ENCODE data around the gene SPRR5.
A peak's percentile ranks its signal among the peaks of the same experiment; 100 is the strongest.

SPRR5 gene

DNA sequence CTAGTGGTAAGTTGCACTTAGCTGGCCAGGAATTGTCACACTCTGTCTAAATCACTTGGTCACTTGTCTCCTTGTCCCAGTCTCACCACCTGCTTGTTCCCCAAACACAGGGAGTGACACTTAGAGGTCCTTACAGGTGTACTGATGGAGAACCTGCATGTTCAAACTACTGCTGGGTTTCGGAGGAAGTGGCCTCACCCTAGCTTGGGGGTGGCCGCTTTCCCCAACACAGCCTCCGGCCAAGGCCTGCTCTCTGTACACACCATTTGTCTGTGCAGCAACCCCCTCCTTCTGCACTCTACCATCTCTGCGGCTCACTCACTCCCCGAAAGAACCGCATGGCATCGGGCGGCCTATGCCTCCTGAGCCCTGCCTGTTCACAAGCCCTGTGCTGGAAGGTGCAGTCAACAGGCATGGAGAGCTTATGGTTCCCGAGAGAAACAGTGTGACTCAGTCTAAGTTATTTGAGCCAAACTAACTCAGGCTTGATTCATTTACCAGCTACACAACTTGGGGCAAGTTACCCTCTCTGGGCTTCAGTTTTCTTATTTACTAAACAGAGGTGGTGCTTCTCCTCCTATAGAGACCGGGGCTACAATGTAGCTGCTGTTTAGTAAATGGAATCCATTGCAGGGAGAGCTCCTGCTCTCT lies 12.9 kb downstream of the SPRR5 start:
- Histone ChIP-seq H3K4me3 (ENCODE audit: low read depth, low read length, poor library complexity, severe bottlenecking) (no peak overlapping the region), H3K9me2 (ENCODE audit: low read depth, low read length) (no peaks in the 10 kb centered on the region), H2AFZ (ENCODE audit: low read length) (no peak overlapping the region), H3K9ac (ENCODE audit: low read length) (no peak overlapping the region), H3K36me3 (ENCODE audit: insufficient read depth, low read length) (no peaks in the 10 kb centered on the region), H4K20me1 (ENCODE audit: insufficient read depth, low read length) (no peaks in the 10 kb centered on the region), H3K79me2 (ENCODE audit: insufficient read depth, low read length) (no peaks in the 10 kb centered on the region), H3K27ac (ENCODE audit: low read depth, low read length, poor library complexity, severe bottlenecking) (no peak overlapping the region), H3K4me1 (ENCODE audit: insufficient read depth, low read length, severe bottlenecking) (no peaks in the 10 kb centered on the region), H3F3A (ENCODE audit: insufficient read depth, low read length) (no peaks in the 10 kb centered on the region), H3K9me3 (ENCODE audit: low read length) (no peaks in the 10 kb centered on the region), H3K4me2 (ENCODE audit: low read length) (no peak overlapping the region), H3K27me3 (ENCODE audit: insufficient read depth, low read length) (no peaks in the 10 kb centered on the region)
- TF ChIP-seq EZH2 (IDR thresholded peaks at IDR 0.05; ENCODE audit: borderline replicate concordance, low read length) (no peak), CTCF (IDR thresholded peaks at IDR 0.05; ENCODE audit: low read length) (no peak)

DNA sequence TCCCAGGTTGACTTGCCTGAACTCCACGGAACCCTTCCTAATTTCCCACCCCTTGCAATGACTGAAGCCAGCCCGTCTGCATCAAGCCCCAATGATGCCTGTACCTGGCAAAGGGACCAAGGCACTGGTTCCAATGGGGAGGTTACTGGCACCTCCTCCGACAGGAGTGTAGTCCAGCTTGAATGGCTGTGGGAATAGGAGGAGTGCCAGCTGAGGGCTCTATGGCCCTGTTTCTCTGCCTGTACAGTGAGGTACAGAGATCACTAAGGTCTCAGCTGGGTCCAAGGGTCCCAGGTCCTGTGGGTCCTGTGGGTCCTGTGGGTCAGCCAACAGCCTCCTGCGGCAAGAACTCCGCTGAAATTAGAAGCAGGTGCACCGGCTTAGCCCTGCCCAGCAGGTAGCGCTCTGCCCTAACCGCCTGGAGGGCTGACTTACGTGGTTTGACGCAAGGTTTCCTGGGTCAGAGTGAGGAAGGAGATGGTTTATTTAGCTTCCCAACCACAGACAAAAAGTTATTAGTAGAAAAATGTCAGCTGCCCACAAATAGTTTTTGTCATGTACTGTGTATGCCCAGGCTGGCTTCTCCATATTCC lies 13.5 kb downstream of the SPRR5 start:
- Histone ChIP-seq H3K9me2 (ENCODE audit: low read depth, low read length) (no peaks in the 10 kb centered on the region), H3K79me2 (ENCODE audit: insufficient read depth, low read length) (no peaks in the 10 kb centered on the region), H3K27me3 (ENCODE audit: insufficient read depth, low read length) (no peaks in the 10 kb centered on the region), H3F3A (ENCODE audit: insufficient read depth, low read length) (no peaks in the 10 kb centered on the region), H3K9ac (ENCODE audit: low read length) (no peak overlapping the region), H3K4me1 (ENCODE audit: insufficient read depth, low read length, severe bottlenecking) (no peaks in the 10 kb centered on the region), H3K27ac (ENCODE audit: low read depth, low read length, poor library complexity, severe bottlenecking) (no peak overlapping the region), H3K36me3 (ENCODE audit: insufficient read depth, low read length) (no peaks in the 10 kb centered on the region), H2AFZ (ENCODE audit: low read length) (no peak overlapping the region), H3K4me2 (ENCODE audit: low read length) (no peak overlapping the region), H3K9me3 (ENCODE audit: low read length) (no peaks in the 10 kb centered on the region), H4K20me1 (ENCODE audit: insufficient read depth, low read length) (no peaks in the 10 kb centered on the region), H3K4me3 (ENCODE audit: low read depth, low read length, poor library complexity, severe bottlenecking) (no peak overlapping the region)
- TF ChIP-seq CTCF (IDR thresholded peaks at IDR 0.05; ENCODE audit: low read length): peak; percentile 50
- TF ChIP-seq EZH2 (IDR thresholded peaks at IDR 0.05; ENCODE audit: borderline replicate concordance, low read length): no peak

DNA sequence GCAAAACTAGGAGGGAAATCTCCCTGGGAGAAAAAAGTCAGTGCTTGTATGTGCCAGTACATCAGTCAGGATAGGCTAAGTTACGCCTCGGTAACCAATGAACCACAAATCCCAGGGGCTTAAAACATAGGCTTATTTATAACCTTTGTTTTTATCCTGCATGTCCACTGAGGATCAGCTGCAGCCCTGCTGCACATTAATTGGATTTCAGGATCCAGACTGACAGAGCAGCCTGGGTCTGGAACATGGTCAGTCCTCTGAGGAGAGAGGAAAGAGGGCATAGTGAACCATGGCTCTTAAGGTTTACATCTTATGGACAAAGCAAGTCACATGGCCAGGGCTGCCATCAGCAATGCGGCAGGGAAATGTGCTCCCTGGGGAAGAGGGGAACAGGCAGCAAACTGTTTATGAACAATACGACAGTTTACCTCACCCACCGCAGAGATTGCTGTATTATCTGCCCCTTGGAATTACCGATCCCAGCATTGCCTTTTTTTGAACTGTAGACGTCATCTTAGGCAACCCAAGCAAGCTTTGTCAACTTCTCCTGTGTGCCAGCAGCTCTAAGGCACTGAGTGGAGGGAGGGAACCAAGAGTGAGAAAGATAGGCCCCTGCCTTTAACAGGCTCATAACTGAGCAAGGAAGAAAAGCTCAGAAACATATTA lies 14.4 kb downstream of the SPRR5 start:
- H3K27ac ChIP-seq (ENCODE audit: low read depth, low read length, poor library complexity, severe bottlenecking): no peak overlapping the region
- no peak overlapping the region for H3K9ac ChIP-seq (ENCODE audit: low read length)
- no peaks in the 10 kb centered on the region for H3F3A ChIP-seq (ENCODE audit: insufficient read depth, low read length)
- no peaks in the 10 kb centered on the region for H3K4me1 ChIP-seq (ENCODE audit: insufficient read depth, low read length, severe bottlenecking)
- H3K9me2 ChIP-seq (ENCODE audit: low read depth, low read length): no peaks in the 10 kb centered on the region
- H3K79me2 ChIP-seq (ENCODE audit: insufficient read depth, low read length): no peaks in the 10 kb centered on the region
- H3K4me2 ChIP-seq (ENCODE audit: low read length): no peak overlapping the region
- no peaks in the 10 kb centered on the region for H3K9me3 ChIP-seq (ENCODE audit: low read length)
- no peaks in the 10 kb centered on the region for H3K36me3 ChIP-seq (ENCODE audit: insufficient read depth, low read length)
- H4K20me1 ChIP-seq (ENCODE audit: insufficient read depth, low read length): no peaks in the 10 kb centered on the region
- H3K4me3 ChIP-seq (ENCODE audit: low read depth, low read length, poor library complexity, severe bottlenecking): no peak overlapping the region
- TF ChIP-seq CTCF (IDR thresholded peaks at IDR 0.05; ENCODE audit: low read length): no peak
- no peak for TF ChIP-seq EZH2 (IDR thresholded peaks at IDR 0.05; ENCODE audit: borderline replicate concordance, low read length)
- no peaks in the 10 kb centered on the region for H3K27me3 ChIP-seq (ENCODE audit: insufficient read depth, low read length)
- H2AFZ ChIP-seq (ENCODE audit: low read length): no peak overlapping the region
